ENCODE data around the gene KCNJ6.

GRCh38 chr21:37571442-37571841 is 344.8 kb downstream of the KCNJ6 start:
- TF ChIP-seq CTCF (IDR thresholded peaks at IDR 0.05; ENCODE audit: low read length) (no peak), EZH2 (IDR thresholded peaks at IDR 0.05; ENCODE audit: borderline replicate concordance, low read length) (no peak)
